GM19099 (cell line): Measurements from ENCODE around the gene KRT86.

ENCODE experiments used
- POLR2A ChIP-seq: IDR thresholded peaks from 3 replicates; pipeline ENCODE4 v1.6.1; 2011; ENCODE audit warnings: low read depth; ENCODE audit not compliant: insufficient read length; ENCODE audit errors: extremely low read depth

The KRT86 gene

DNA sequence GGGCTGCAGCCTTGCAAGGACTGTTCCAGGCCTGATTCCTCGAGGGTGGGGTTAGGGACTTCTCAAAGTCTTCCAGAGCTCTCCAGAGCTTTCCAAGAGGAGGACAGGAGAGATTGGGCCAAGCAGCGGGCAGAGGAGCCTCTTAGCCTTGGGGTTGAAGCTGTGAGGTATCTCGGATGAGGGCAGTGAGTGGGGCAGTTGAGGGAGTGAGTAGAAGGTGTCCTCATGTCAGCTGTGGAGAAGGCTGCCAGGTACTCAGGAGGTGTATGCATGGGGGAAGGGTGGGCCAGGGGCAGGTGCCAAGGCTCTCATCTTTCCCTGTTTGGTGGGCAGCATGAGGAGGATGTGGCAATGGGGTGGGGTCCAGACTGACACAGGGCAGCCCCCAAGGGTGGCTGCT, 39.0 kb downstream of the KRT86 start:
- no peak for TF ChIP-seq POLR2A

- TF ChIP-seq POLR2A: no peak
Observed at GRCh38 chr12:52313926-52314325, 39.5 kb downstream of the KRT86 start.

GRCh38 chr12:52314511-52314910, 40.1 kb downstream of the KRT86 start:
- no peak for TF ChIP-seq POLR2A

DNA sequence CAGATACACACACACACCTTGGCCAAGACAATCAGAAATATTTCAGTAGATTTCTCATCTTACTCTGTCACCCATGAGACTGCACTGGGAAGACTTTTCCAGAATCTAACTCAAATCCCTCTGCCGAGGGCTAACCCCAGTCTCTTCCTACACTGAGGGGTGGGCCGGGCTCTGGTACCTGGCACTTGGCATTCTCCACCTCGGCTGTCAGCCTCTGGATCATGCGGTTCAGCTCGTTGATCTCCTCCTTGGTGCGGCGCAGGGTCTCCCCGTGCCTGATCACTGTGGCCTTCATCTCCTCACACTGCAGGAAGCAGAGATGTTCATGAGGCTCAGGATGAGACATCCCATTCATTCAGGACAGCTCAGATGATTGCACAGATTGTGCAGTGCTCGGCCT, 41.8 kb downstream of the KRT86 start:
- TF ChIP-seq POLR2A: no peak

- TF ChIP-seq POLR2A: no peak
Observed at GRCh38 chr12:52316701-52317100, 42.3 kb downstream of the KRT86 start.

GRCh38 chr12:52317468-52318052, 43.1 kb downstream of the KRT86 start:
- no peak for TF ChIP-seq POLR2A

DNA sequence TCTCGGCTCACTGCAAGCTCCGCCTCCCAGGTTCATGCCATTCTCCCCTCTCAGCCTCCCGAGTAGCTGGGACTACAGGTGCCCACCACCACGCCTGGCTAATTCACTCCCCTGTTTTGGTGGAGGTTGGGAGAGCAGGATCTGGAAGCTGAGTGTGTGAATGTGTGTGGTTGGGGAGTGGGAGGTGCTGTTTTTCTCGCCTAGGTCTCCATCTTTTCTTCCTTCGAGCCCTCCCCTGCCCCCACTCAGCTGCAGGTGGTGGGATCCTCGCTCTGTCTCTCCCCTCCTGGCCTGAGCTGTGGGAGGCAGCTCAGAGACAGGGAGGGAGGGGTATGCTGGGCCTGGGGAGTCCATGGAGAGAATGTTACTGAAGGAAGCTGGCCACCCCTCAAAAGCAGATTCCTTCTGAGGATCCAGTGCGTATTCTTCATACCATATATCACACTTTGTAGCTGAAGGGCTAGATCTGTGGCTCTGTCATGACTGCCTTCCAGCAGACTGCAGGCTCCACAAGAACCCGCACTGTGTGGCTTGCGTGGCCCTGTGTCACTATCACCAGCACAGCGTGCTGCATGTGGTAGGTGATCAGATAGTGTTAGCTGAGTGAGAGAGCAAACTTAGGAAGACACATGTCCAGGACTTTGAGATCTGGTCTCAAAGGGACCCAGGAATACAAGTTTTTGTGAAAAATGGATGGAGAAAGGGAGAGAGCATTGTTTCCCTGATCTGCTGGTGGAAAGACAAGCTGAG, 44.0 kb downstream of the KRT86 start:
- TF ChIP-seq POLR2A: no peak

DNA sequence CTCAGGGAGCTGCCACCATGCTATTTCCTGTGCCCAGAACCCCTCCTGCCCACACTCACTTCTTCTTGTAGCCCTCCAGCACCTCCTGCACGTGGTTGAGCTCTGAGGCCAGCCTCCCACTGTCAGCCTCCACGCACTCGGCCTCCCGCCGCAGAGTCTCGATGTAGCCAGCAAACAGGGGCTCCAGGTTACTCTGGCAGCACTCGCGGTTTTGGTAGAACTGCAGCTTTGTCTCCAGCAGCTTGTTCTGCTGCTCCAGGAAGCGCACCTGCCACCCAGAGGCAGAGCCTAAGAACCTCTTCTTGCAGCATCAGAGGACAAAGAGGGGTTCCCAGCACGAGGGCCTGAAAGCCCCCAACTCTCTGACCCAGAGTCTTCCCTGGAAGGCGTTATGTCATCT, 44.7 kb downstream of the KRT86 start:
- no peak for TF ChIP-seq POLR2A

GRCh38 chr12:52320784-52321400, 46.4 kb downstream of the KRT86 start, which contains the start of gene KRT83:
Gene KRT83 (minus strand): TSS chr12:52321398. CDS start chr12:52321335, 63 bp downstream.
- no peak for TF ChIP-seq POLR2A

- no peak for TF ChIP-seq POLR2A
Observed at GRCh38 chr12:52321418-52321817, 47.0 kb downstream of the KRT86 start.

DNA sequence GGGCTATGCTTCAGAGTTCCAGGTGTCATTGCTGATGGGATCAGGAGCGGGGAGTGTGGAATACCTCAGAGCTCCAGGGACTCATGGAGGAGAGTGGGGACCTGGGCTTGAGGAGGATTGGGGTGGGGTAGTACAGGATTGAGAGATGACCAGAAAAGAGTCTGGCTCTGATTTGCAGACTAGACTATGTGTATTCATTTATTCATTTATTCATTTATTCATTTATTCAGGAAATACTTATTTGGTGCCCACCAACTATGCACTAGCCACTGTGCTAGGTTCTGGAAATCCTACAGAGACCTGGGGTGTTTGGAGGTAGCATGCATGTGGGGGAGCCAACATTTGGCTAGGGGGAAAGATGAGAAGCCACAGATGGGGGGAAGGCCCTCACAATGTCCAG, 47.6 kb downstream of the KRT86 start:
- TF ChIP-seq POLR2A: no peak

DNA sequence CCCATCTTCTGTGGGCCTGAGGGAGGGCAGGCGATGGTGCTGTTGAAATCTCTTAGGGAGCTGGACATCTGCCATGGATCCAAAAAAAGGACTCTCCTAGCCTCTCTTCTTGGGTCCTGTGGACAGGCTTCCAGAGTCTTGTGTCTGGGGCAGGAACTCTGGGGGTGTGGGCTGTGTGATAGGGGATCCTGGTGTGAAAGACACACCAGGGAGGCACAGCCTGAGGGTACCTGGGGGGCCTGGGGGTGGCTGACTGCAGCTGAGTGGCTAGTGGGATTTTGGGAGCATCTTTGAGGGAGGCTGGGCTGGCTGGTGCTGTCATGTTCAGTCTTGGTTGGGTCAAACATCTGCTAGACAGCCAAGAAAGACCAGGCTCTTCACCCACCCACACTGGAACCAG, 48.6 kb downstream of the KRT86 start:
- no peak for TF ChIP-seq POLR2A

DNA sequence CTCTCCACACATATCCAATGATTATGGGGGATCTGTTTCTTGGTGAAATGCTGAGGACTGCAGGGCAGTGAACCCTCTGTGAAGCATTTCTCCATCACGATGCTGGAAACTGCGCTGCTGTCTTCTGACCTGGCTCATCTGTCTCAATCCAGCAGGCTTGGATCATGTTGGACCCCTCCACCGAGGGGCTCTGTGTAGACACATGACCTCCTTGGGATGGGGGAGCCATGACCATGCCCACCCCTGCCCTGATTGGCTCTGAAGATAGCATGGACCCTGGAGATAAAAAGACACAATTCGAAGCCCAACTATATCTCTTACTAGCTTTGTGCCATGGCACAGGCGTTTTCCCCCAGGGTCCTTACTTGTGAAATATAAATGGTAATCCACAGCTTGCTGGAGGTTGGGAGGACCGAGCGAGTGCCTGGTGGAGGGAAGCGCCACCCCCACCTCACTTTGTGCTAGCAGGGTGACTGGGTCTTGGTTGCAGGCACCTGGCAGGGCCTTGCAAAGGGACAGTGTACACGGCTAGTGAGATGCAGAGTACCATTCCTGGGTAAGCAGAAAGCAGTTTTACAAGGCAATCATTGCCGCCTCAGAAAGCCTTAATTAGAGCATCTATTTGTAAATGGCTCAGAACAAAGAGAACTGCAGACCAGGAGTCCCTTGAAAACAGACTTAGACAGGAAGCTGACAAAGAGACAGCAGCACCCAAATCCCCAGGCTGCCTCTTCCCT, 49.1 kb downstream of the KRT86 start:
- TF ChIP-seq POLR2A: no peak

DNA sequence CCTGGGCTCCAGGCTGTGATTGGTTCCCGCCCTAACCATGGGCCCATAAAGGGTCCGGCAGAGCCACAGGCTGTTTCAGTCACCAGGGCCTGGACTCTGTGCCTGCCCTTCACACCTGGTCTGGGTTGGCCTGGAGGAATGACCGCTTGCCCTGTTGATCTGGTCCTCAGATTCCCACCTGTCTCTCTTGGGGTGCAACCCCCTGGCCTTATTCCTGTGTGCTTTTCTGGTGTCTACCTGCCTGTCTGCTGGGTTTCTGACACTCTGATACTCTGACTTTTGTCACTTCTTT, 49.7 kb downstream of the KRT86 start:
- no peak for TF ChIP-seq POLR2A

- TF ChIP-seq POLR2A: no peak
Observed at GRCh38 chr12:52327052-52327829, 52.8 kb downstream of the KRT86 start.
